Fibroblast of skin of scalp (primary cell): Measurements from ENCODE around the gene CCDC200. TPM values are rescaled to one million over a fixed set of nuclear protein-coding genes. Genes with fewer than 3 reads are reported as not detected.
"Not testable (repeated sequence)": the region's sequence is repeated elsewhere in the genome, so short reads cannot be mapped to it uniquely, and the experiment has no call there.

Source experiments
- DNase-seq: peaks from one replicate; pipeline ENCODE4 v3.0.0-alpha.2; 2013
- polyA plus RNA-seq, 2 experiments: library from polyadenylated mRNA; unstranded; fragments of 120-200 nt; gene quantifications; one replicate each; pipeline ENCODE4 v1.2.1, GENCODE V29; 2013; ENCODE audit not compliant: insufficient read length in 2 of 2

The CCDC200 gene
- 4.4 TPM for polyA plus RNA-seq (2013, experiment 1 of 2; ENCODE audit: insufficient read length)
- polyA plus RNA-seq (2013, experiment 2 of 2; ENCODE audit: insufficient read length), result 3.2 TPM

DNA sequence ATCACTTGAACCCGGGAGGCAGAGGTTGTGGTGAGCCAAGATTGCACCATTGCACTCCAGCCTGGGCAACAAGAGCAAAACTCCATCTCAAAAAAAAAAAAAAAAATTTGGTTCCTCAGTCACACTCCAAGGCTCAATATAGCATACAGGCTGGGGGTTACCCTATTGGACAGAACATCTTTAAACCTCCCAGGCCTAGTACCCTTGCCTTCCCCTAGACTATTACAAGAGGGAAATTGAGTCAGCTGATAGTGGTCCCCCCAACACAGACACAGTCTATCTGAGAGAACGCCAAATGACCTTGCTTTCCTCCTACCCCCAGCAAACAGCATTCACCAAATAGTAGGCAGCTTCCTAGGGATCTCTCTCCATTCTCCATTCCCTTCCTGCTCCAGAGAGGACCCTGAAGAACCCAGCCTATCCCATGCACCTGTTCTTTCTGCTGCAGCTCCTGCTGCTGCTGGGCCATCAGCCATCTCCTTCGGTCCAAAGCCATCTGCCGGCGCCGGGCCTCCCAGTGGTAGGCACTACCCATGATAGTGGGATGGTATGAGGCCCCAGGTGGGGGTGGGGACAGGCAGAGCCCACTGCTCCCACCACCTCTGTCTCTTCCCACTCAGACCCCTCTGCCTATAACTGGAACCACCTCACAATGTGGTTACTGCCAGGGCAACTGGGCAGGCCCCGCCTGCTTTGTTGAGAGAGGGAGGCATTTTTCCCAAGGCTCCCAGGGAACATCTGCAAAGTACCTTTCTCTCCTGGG, at the start of gene CCDC200:
Gene CCDC200, minus strand, starts transcription at position 604 of the 763 bp plus-strand sequence. Its CDS starts 69 bp downstream, at position 535.
- DNase-seq, result not testable (repeated sequence)

DNA sequence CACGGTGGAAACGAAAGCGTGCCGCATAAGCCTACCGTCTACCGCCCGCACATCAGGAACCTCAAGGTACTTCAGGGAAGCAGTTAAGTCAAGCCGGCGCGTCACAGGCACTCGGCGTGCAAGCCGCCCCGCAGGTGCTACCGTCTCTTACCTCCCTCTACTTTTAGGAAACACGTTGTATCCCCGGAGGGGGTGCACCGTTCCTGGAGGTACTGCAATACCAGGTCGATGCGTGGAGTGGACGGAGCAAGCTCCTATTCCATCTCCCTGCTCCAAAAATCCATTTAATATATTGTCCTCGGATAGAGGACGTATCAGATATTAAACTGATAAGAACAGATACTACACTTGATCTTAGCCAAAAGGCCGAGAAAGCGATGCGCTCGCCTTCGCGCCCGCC, 44.5 kb upstream of the CCDC200 start:
- not testable (repeated sequence) for DNase-seq

DNA sequence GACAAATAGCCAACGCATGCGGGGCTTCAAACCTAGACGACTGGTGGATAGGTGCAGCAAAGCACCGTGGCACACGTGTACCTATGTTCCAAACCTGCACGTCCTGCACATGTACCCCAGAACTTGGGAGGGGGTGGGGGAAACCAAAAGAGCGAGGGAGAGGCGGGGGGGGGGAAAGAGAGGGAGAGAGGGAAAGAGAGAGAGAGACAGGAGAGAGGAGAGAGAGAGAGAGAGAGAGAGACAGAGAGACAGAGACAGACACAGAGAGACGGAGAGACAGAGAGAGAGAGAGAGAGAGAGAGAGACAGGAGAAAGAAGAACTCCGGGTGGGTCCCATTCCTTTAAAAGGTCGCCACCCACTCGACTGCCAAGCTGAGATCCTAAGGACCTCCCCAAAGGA, 44.1 kb upstream of the CCDC200 start:
- not testable (repeated sequence) for DNase-seq

DNA sequence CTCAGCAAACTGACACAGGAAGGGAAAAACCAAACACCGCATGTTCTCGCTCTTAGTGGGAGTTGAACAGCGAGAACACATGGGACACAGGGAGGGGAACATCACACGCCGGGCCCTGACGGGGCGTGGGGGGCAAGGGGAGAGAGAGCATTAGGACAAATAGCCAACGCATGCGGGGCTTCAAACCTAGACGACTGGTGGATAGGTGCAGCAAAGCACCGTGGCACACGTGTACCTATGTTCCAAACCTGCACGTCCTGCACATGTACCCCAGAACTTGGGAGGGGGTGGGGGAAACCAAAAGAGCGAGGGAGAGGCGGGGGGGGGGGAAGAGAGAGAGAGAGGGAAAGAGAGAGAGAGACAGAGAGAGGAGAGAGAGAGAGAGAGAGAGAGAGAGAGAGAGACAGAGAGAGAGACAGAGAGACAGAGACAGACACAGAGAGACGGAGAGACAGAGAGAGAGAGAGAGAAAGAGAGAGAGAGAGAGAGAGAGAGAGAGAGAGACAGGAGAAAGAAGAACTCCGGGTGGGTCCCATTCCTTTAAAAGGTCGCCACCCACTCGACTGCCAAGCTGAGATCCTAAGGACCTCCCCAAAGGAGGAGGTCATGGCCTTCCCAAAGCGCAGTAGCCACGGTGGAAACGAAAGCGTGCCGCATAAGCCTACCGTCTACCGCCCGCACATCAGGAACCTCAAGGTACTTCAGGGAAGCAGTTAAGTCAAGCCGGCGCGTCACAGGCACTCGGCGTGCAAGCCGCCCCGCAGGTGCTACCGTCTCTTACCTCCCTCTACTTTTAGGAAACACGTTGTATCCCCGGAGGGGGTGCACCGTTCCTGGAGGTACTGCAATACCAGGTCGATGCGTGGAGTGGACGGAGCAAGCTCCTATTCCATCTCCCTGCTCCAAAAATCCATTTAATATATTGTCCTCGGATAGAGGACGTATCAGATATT, 42.4 kb upstream of the CCDC200 start:
- not testable (repeated sequence) for DNase-seq

DNA sequence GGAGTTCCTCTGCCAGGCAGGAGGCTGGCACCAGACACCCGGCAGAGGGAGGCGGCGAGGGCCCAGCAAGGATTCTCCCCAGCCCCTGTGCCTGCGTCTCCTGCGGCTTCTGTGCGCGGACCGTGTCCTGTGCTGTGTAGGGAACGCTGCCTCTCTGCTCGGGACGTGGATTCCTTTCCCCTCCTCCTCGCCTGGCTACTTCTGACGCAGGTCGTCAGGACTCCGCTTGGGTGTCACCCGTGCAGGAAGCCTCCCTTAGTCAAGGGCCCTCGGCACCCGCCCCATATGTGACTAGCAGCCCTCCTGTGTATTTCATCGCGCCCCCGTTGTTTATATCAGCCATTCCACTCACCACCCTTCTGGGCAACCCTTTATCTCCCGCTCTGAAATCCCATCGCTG, 18.0 kb upstream of the CCDC200 start:
- DNase-seq, result not testable (repeated sequence)

DNA sequence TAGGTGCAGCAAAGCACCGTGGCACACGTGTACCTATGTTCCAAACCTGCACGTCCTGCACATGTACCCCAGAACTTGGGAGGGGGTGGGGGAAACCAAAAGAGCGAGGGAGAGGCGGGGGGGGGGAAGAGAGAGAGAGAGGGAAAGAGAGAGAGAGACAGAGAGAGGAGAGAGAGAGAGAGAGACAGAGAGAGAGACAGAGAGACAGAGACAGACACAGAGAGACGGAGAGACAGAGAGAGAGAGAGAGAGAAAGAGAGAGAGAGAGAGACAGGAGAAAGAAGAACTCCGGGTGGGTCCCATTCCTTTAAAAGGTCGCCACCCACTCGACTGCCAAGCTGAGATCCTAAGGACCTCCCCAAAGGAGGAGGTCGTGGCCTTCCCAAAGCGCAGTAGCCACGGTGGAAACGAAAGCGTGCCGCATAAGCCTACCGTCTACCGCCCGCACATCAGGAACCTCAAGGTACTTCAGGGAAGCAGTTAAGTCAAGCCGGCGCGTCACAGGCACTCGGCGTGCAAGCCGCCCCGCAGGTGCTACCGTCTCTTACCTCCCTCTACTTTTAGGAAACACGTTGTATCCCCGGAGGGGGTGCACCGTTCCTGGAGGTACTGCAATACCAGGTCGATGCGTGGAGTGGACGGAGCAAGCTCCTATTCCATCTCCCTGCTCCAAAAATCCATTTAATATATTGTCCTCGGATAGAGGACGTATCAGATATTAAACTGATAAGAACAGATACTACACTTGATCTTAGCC, 12.4 kb upstream of the CCDC200 start:
- DNase-seq, result not testable (repeated sequence)

DNA sequence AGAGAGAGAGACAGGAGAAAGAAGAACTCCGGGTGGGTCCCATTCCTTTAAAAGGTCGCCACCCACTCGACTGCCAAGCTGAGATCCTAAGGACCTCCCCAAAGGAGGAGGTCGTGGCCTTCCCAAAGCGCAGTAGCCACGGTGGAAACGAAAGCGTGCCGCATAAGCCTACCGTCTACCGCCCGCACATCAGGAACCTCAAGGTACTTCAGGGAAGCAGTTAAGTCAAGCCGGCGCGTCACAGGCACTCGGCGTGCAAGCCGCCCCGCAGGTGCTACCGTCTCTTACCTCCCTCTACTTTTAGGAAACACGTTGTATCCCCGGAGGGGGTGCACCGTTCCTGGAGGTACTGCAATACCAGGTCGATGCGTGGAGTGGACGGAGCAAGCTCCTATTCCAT, 11.2 kb upstream of the CCDC200 start:
- DNase-seq, result not testable (repeated sequence)

DNA sequence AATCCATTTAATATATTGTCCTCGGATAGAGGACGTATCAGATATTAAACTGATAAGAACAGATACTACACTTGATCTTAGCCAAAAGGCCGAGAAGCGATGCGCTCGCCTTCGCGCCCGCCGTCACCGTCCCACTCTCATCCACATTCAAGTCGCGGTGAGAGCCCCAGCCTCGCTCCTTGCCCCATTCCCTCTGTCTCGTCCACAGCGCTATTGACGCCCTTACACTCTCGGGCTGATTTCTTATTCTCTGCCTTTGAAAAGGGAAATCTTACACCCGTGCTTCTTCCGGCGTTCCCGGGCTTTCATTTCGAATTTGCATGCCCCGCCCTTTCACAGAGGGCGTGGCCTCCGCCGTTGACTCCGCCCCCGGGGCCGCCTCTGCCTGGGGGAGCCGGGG, 5.5 kb upstream of the CCDC200 start, which contains the start of gene RNU2-1:
Gene RNU2-1, minus strand, starts transcription at position 101 of the 400 bp plus-strand sequence.
- DNase-seq, result not testable (repeated sequence)

DNA sequence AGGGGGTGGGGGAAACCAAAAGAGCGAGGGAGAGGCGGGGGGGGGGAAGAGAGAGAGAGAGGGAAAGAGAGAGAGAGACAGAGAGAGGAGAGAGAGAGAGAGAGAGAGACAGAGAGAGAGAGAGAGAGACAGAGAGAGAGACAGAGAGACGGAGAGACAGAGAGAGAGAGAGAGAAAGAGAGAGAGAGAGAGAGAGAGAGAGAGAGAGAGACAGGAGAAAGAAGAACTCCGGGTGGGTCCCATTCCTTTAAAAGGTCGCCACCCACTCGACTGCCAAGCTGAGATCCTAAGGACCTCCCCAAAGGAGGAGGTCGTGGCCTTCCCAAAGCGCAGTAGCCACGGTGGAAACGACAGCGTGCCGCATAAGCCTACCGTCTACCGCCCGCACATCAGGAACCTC, 4.8 kb upstream of the CCDC200 start:
- DNase-seq, result not testable (repeated sequence)

DNA sequence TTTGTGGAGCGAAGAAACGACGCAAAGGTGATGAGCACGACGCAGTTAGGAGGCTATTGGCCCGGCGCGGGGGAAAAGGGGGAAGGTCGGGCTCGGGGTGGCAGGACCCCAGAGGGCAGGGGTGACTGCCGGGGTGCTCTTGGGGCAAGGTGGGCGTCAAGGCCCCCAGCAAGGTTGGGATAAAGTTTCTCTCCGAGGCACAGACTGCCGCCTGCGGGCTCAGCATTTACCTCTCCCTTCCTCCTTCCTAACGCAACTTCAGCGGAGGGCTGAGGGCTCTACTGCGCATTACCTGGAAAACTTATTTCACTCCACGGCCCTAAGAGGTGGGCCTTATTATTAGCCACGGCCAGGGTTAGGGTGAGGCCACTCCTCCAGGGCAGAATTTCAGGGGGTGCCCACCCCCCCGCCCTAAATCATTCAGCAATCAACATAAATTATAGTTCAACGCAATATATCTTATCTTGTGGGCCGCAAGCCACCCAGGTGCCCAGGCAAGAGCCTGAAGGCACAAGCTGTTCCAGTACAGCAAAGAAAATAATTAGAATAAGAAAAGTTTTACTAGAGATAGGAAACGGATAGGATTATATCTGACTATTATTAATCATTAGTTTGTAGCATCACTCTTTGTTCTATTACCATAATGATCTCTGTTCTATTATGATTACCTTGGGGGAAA, 3.7 kb upstream of the CCDC200 start:
- DNase-seq, result not testable (repeated sequence)

DNA sequence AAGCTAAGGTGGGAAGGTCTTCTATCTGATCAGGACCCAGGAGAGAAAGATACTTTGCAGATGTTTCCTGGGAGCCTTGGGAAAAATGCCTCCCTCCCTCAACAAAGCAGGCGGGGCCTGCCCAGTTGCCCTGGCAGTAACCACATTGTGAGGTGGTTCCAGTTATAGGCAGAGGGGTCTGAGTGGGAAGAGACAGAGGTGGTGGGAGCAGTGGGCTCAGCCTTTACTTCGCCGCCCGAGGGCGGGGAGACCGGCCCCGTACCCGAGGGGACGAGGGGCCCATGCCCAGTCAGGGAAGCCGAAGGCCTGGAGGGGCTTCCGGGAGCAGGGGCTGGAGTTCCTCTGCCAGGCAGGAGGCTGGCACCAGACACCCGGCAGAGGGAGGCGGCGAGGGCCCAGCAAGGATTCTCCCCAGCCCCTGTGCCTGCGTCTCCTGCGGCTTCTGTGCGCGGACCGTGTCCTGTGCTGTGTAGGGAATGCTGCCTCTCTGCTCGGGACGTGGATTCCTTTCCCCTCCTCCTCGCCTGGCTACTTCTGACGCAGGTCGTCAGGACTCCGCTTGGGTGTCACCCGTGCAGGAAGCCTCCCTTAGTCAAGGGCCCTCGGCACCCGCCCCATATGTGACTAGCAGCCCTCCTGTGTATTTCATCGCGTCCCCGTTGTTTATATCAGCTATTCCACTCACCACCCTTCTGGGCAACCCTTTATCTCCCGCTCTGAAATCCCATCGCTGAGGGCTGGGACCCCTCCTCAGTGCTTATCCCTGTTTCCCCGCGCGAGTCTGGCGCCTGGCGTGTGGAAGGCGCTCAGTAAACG, 3.0 kb upstream of the CCDC200 start:
- DNase-seq, result not testable (repeated sequence)

DNA sequence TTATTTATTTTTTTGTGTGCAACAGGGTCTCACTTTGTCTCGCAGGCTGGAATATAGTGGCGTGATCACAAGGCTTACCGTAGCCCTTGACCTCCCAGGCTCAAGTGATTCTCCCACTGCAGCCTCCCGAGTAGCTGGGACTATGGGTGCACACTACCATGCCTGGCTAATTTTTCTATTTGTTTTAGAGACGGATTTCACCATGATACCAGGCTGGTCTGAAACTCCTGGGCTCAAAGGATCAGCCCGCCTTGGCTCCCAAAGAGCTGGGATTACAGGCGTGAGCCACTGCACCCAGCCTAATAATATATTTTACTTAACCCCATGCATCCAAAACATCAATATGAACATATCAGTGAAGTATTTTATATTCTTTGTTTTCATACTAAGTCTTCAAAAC, 2.0 kb downstream of the CCDC200 start:
- DNase-seq, result no peak

DNA sequence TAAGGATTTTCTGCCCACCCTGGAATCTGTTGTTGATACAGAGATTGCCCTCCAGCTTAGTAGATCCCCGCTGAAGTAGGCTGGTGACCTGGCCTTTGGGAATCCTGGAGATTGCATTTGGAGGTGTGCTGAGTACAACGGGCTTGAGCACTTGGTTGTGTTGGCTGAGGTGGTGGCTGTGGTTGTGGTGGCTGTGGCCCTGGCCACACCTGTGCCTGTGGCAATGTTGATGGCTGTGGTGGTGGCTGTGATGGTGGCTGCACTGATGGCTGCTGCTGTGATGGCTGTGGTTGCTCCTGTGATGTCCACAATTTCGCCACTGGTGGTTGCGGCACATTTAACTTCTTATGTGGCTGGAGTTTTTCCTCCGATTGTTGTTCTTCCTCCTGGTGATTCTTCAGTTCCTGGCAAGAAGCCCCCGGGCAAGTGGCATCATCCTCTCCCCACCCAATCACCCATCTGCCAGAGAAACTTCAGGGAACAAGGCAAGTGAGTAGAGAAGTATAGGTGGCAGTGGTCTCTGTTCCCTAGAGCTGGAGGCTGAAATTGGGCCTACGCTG, 4.2 kb downstream of the CCDC200 start:
- no peak for DNase-seq

DNA sequence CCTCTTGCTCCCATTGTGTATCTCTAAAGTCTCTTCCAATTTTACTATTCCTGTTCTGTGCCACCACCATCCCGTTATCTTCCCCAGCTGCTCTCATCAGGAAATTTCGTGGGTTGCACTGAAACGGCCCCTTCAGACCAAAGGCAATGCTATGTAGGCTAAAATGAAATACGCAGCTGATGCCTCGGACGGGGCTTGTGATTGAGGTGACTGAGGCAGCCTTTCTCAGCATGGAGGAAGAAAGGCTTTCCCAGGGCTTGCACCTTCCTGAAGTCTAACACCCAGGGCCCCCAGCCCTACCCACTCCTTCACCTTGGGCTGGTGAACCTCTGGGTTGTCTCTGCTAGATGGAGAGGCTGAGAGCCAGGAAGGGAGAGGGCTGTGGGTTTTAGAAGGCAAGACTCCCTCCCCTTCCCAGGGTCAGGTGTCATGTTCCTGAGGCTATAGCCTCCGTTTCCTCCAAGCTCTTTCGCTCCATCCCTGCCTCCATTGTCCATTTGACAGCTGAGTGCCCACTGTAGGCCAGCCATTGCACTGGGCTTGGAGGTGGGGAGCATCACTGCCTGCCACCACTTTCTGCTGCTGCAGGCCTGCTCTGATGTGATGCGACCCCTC, 7.8 kb downstream of the CCDC200 start:
- no peak for DNase-seq

DNA sequence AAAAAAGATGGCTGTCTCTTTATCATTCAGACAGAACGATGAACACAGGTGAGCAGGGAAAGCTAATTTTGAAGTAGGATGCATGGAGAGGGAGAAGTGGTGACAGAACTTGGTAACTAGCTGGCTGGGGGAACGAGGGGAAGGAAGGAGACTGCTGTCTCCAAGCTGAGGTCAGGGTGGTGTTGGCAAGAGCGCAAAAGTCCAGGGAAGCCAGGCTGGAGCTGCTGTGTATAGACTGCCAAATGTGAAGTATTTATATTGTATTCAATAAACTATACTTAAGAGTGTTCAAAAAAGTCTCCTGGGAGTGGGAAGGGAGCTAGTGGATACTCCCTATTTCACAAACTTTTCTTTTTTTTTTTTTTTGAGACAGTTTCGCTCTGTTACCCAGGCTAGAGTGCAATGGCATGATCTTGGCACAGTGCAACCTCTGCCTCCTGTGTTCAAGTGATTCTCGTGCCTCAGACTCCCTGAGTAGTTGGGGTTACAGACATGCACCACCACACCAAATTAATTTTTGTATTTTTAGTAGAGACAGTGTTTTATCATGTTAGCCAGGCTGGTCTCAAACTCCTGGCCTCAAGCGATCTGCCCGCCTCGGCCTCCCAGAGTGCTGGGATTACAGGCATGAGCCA, 8.6 kb downstream of the CCDC200 start:
- no peak for DNase-seq

DNA sequence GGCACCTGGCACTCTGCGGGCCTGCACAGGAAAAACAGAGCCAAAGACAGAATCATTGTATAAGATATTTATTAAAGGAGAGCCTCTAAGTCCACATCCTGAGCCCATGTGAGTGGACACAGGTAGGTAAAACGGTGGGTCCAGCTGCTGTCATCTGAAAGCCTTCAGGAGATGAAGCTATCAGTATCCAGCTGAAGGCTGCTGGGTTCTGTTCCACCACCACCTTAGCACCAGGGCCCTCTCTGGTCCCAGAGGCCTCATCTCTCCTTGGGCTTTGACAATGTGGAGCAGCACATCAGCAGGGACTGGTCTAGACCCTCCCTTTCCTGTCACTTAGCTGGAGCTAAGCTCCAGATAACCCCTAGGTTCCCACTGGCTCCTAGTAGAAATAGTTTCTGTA, 9.4 kb downstream of the CCDC200 start:
- no peak for DNase-seq

DNA sequence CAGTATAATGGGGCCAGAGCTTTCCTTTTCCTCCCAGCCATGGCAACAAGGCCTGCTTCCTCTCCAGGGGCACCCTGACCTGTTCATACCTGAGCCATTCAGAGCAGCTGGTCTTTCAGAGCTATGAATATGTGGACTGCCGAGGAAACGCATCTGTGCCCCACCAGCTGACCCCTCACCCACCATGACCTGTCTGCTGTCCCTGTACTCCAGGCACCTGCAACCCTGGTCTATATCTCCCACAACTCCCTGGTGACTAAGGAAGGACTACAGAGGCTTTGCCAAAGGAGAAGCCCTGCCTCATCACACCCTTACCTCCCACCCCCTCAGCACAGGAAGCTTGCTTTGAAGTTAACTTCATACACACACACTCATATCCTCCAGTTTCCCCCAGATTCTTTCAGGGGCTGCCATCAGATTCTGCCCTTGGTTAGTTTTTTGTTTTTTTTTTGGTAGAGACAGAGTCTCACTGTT, 10.8 kb downstream of the CCDC200 start:
- DNase-seq, result no peak

DNA sequence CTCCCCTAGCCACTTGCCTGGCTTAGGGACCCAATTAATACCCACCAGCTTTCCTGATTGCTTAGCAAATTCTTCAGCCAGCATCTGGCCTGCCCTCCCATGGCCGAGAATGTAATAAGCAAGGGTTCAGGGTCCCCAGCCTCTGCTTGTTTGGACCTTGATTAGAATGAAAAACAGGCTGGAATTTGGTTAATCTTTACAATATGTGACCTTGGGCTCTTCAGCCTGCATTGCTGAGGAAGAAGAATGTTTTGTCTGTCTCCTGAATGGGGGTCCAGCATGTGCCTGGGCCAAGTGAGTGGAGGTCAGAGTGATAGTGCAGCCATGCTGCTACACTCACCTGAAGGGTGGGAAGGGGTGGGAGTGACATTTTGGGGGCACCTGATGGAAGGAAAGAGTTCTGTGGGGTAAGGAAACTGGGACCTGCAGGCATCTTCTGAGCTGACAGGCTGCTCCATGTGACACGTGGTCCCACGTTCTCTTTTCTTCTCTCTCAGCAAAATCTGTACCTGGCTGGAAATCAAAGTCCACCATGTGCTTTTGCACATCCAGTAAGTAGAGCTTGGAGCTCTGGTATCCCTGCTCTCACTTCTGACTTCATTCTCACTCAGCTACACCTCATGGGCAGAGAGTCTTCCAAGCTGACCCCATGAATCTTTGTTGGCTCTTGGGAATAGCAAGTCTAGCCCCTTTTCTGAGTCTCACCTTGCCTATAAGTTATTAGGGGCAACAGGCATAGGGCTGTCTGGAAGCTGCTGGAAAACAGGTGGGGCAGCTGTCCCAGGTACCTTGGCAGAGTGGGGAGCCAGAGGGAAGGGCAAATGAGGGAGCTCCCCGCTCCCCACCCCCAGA, 11.4 kb downstream of the CCDC200 start:
- DNase-seq, result no peak
